Activated CD4-positive, alpha-beta T cell treated with anti-CD3 and anti-CD28 coated beads, Interleukin-2, amount 10 ng/mL, durations not matched to agents 7 days and 5 days (primary cell): ENCODE measurements around the gene RNF144A. TPM values are rescaled to one million over a fixed set of nuclear protein-coding genes. Genes with fewer than 3 reads are reported as not detected.

Experiments
- CTCF ChIA-PET: fragments of 350-600 bp; sonication (Branson Sonifier 250); formaldehyde crosslinking; loops from one replicate; lab custom pipeline; 2021; ENCODE audit warnings: antibody characterized with exemption; lab: Charles Lee
- POLR2A ChIA-PET: fragments of 350-600 bp; sonication (Branson Sonifier 250); formaldehyde crosslinking; loops from one replicate; lab custom pipeline; 2021; ENCODE audit warnings: antibody characterized with exemption; lab: Charles Lee
- DNase-seq: peaks from one replicate; pipeline ENCODE4 v3.0.0-alpha.2; 2020
- H3K27ac Mint-ChIP-seq: one replicate; pipeline ENCODE4 v1.8.0; 2021; ENCODE audit warnings: mild to moderate bottlenecking, moderate library complexity, mixed read lengths
- H3K27me3 Mint-ChIP-seq: one replicate; pipeline ENCODE4 v1.8.0; 2021; ENCODE audit warnings: mixed read lengths
- H3K36me3 Mint-ChIP-seq: one replicate; pipeline ENCODE4 v1.8.0; 2021; ENCODE audit warnings: low read depth, mixed read lengths
- H3K4me1 Mint-ChIP-seq: one replicate; pipeline ENCODE4 v1.8.0; 2021; ENCODE audit warnings: mixed read lengths
- H3K4me3 Mint-ChIP-seq: one replicate; pipeline ENCODE4 v1.8.0; 2021; ENCODE audit warnings: mild to moderate bottlenecking, moderate library complexity, mixed read lengths
- H3K9me3 Mint-ChIP-seq: one replicate; pipeline ENCODE4 v1.8.0; 2021; ENCODE audit warnings: mixed read lengths
- total RNA-seq, 2 experiments: library from RNA; stranded (reverse); gene quantifications; one replicate each; pipeline ENCODE4 v1.2.3, GENCODE V29; 2021

The RNF144A gene
- total RNA-seq, 2 experiments from 2014 or later = 89.6 to 101 TPM

DNA sequence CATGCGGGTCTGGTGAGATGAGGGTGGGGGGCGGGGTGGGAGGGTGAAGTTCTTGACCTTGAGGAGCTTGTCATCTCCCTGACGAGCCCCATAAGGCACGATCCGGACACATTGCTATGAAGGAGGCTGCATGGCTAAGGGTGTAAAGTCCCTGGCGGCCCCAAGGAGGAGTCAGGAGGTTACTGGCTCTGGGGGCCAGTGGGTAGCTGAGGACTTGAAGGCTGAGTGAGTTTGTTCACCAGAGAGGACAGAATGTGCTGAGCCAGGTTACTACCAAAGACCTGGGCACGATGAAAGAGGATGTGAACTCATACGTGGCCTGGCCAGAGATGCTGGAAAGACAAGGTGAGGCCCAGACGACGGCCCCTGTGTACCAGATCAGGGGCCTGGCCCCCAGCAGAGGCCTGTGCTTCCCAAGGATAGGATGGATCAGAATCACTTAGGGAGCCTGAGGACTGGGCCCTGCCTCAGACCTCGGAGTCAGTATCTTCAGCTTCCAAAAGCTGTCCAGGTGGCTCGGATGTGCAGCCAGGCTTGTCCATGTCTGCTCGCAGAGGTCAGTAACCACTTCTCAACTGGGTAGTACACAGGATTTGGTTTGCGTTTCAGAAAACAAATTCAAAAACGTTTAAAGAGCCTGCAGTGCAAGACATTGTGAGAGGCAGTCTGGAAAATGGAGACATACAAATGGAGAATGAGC lies 110.9 kb downstream of the RNF144A start:
- Mint-ChIP-seq H3K27me3 (no peaks in the 10 kb centered on the region), H3K4me3 (no peak overlapping the region), H3K36me3 (peaks cover 62% of the 10 kb centered on the region), H3K9me3 (no peaks in the 10 kb centered on the region), H3K27ac (peak overlapping the region; percentile 44), H3K4me1 (peaks cover 32% of the 10 kb centered on the region)
- DNase-seq = no peak
- ChIA-PET POLR2A (no interaction called here), CTCF (interaction anchor here (0.5 kb wide), 1 partner anchor 122 kb away, joined by 5 read pairs; no protein-coding TSS in a partner anchor)

DNA sequence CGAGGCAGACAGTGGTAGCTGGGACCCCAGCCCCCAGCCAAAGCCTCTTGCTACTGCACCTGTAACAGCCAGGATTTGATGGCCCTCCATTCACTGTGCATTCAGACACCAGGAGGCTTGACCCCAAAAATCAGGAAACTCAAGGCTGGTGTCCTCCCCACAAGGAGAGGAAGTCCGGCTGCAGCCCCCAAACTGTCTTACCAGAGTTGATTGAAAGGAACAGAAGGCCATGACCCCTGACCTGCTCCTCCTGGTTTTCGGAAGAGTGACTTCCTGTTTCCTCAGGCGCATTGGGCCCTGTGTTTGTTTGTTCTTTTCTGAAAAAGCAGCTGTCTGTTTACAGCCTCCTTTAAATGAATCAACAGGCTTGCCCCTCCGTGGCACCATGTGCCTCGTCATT lies 111.6 kb downstream of the RNF144A start:
- Mint-ChIP-seq H3K27ac (no peak overlapping the region), H3K4me3 (no peak overlapping the region), H3K36me3 (peaks cover 64% of the 10 kb centered on the region), H3K9me3 (no peaks in the 10 kb centered on the region), H3K4me1 (peaks cover 32% of the 10 kb centered on the region), H3K27me3 (no peaks in the 10 kb centered on the region)
- no peak for DNase-seq
- ChIA-PET POLR2A (no interaction called here), CTCF (no interaction called here)

DNA sequence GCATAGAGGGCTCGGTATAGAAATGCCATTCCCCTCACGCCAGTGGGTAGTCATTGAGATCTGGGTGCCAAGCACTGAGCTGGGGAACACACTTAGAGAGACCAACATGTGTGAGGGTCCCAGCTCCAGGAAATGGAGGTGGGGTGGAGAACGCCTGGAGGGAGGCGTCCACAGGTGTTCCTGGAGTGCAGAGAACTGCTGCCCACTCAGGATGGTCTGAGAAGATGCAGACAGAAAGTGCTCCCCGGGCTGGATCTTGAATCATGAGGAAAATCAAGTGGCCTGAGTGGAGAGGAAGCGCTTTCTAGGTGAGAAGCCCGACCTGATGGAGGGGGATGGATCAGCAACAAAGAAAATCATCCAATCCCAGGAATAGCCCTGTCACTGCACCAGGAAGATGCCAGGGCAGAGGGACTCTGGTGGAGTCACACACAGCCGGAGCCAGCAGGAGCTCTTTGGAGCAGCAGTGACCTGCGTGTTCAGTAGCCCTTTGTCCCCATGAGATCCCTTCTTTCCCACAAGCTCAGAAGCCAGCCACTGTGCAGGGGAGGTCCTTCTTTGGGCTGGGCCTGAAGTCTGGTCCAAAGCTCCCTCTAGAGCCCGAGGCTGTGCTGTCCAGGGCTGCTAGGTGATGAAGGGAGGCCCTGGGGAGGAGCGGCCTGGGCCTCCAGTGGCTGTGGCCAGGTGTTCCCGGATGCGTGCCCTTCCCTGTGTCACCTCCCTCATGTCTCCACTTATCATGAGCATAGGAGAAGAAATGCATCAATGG lies 112.3 kb downstream of the RNF144A start:
- Mint-ChIP-seq H3K27ac (no peak overlapping the region), H3K27me3 (no peaks in the 10 kb centered on the region), H3K36me3 (peaks cover 64% of the 10 kb centered on the region), H3K9me3 (no peaks in the 10 kb centered on the region), H3K4me3 (no peak overlapping the region), H3K4me1 (peaks cover 32% of the 10 kb centered on the region)
- ChIA-PET POLR2A (no interaction called here), CTCF (interaction anchor here (0.7 kb wide), 1 partner anchor 59 kb away, joined by 3 read pairs; no protein-coding TSS in a partner anchor)
- DNase-seq = no peak

DNA sequence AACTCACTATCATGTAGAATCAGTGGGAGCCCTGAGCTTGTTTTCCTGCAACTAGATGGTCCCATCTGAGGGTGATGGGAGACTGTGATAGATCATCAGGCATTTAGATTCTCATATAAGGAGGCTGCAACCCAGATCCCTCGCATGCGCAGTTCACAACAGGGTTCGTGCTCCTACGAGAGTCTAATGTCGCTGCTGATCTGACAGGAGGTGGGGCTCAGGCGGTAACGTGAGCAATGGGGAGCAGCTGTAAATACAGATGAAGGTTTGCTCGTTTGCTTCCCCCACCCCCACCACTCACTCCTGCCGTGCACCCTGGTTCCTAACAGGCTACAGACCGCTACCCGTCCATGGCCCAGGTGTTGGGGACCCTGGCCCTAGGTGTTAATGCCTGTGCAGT lies 113.6 kb downstream of the RNF144A start:
- Mint-ChIP-seq H3K4me3 (no peak overlapping the region), H3K36me3 (peaks cover 65% of the 10 kb centered on the region), H3K27me3 (no peaks in the 10 kb centered on the region), H3K4me1 (peaks cover 32% of the 10 kb centered on the region), H3K27ac (peak overlapping the region; percentile 37), H3K9me3 (no peaks in the 10 kb centered on the region)
- POLR2A ChIA-PET = no interaction called here
- no peak for DNase-seq
- CTCF ChIA-PET = interaction anchor here (1.1 kb wide), 1 partner anchor 19 kb away, joined by 3 read pairs; no protein-coding TSS in a partner anchor

GRCh38 chr2:7031547-7032245 lies 114.5 kb downstream of the RNF144A start:
- H3K27me3 Mint-ChIP-seq = no peaks in the 10 kb centered on the region
- DNase-seq = peak; percentile 17
- peaks cover 63% of the 10 kb centered on the region for H3K36me3 Mint-ChIP-seq
- CTCF ChIA-PET = no interaction called here
- no peaks in the 10 kb centered on the region for H3K9me3 Mint-ChIP-seq
- POLR2A ChIA-PET = no interaction called here
- peaks cover 32% of the 10 kb centered on the region for H3K4me1 Mint-ChIP-seq
- no peak overlapping the region for H3K4me3 Mint-ChIP-seq
- no peak overlapping the region for H3K27ac Mint-ChIP-seq

- peaks cover 59% of the 10 kb centered on the region for H3K36me3 Mint-ChIP-seq
- no peaks in the 10 kb centered on the region for H3K27me3 Mint-ChIP-seq
- no peaks in the 10 kb centered on the region for H3K9me3 Mint-ChIP-seq
- ChIA-PET POLR2A (no interaction called here), CTCF (no interaction called here)
- peak overlapping the region; percentile 75 for H3K27ac Mint-ChIP-seq
- H3K4me1 Mint-ChIP-seq = peaks cover 32% of the 10 kb centered on the region
- DNase-seq = no peak
- no peak overlapping the region for H3K4me3 Mint-ChIP-seq
Measured at GRCh38 chr2:7032371-7032770, 115.2 kb downstream of the RNF144A start.

DNA sequence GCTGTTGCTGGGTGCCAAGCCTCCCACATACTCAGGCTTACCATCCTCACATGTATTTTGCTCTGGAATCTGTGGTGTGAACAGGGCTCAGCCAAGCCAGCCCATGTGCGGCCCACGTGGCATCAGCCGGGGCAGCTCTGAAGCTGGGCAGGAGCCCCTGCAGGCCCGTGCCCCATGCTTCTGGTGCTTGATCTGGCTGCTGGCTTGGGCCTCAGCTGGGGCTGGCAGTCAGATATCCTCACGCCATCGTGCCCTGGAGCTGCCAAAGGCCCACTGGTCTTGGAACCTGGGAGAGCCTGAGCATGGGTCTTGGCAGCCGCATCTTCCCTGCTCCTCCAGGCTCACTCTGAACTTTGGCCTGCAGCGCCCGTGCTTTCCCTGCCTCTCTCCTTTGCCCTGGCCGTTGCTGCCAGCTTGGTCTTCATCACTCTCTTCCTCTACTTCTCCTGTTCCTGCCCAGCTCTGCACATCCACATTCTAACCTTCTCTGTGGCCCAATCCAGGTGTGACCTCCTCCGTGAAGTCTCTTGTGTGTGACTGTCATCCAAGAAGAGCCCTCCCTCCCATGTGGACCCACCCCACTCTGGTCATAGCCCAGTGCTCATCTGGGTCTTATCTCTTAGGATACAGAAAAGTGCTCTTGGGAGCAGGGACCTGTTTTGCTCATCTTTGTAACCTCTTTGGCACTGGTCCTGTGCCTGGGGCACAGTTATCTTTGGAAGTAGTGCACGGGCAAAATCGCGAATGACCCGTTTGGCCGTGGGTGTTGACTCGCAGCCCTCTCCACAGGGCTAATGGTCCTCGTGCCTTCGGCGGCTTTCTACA lies 116.1 kb downstream of the RNF144A start:
- H3K27me3 Mint-ChIP-seq = no peaks in the 10 kb centered on the region
- CTCF ChIA-PET = interaction anchor here (1.4 kb wide), 1 partner anchor 10 kb away, joined by 3 read pairs; no protein-coding TSS in a partner anchor
- no peaks in the 10 kb centered on the region for H3K9me3 Mint-ChIP-seq
- H3K4me1 Mint-ChIP-seq = peaks cover 28% of the 10 kb centered on the region
- H3K27ac Mint-ChIP-seq = peak overlapping the region; percentile 76
- POLR2A ChIA-PET = no interaction called here
- H3K4me3 Mint-ChIP-seq = no peak overlapping the region
- no peak for DNase-seq
- peaks cover 61% of the 10 kb centered on the region for H3K36me3 Mint-ChIP-seq

DNA sequence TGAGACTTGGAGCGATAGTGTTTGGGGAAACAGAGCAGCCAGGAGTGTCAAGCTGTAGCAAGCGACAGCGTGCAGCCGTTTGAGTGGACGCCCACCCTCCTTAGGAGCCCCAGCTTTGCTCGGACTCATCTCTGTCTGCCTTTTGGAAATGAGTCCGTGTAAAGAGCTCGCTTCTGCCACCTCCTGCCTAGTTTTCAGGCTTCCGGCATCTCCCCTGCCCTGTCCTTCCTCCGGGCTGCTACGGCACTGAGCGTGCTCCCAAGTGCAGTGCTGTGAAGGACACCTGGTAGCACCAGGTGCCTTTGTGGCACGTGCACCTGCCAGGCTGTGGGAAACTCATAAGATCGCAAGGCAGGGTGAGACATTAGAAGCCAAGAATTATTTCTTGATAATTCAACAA lies 117.1 kb downstream of the RNF144A start:
- Mint-ChIP-seq H3K27ac (no peak overlapping the region), H3K4me1 (peaks cover 20% of the 10 kb centered on the region), H3K4me3 (no peak overlapping the region), H3K36me3 (peaks cover 62% of the 10 kb centered on the region), H3K27me3 (no peaks in the 10 kb centered on the region), H3K9me3 (no peaks in the 10 kb centered on the region)
- ChIA-PET POLR2A (no interaction called here), CTCF (interaction anchor here (0.7 to 1.4 kb wide), 2 partner anchors 9 to 123 kb away, joined by 3 read pairs; no protein-coding TSS in a partner anchor)
- no peak for DNase-seq

GRCh38 chr2:7035884-7036283 lies 118.7 kb downstream of the RNF144A start:
- no peak for DNase-seq
- H3K36me3 Mint-ChIP-seq = peaks cover 60% of the 10 kb centered on the region
- no peak overlapping the region for H3K4me3 Mint-ChIP-seq
- H3K9me3 Mint-ChIP-seq = no peaks in the 10 kb centered on the region
- no peaks in the 10 kb centered on the region for H3K27me3 Mint-ChIP-seq
- ChIA-PET CTCF (interaction anchor here (1.5 kb wide), 1 partner anchor 9 kb away, joined by 4 read pairs; no protein-coding TSS in a partner anchor), POLR2A (no interaction called here)
- peaks cover 12% of the 10 kb centered on the region for H3K4me1 Mint-ChIP-seq
- H3K27ac Mint-ChIP-seq = no peak overlapping the region

DNA sequence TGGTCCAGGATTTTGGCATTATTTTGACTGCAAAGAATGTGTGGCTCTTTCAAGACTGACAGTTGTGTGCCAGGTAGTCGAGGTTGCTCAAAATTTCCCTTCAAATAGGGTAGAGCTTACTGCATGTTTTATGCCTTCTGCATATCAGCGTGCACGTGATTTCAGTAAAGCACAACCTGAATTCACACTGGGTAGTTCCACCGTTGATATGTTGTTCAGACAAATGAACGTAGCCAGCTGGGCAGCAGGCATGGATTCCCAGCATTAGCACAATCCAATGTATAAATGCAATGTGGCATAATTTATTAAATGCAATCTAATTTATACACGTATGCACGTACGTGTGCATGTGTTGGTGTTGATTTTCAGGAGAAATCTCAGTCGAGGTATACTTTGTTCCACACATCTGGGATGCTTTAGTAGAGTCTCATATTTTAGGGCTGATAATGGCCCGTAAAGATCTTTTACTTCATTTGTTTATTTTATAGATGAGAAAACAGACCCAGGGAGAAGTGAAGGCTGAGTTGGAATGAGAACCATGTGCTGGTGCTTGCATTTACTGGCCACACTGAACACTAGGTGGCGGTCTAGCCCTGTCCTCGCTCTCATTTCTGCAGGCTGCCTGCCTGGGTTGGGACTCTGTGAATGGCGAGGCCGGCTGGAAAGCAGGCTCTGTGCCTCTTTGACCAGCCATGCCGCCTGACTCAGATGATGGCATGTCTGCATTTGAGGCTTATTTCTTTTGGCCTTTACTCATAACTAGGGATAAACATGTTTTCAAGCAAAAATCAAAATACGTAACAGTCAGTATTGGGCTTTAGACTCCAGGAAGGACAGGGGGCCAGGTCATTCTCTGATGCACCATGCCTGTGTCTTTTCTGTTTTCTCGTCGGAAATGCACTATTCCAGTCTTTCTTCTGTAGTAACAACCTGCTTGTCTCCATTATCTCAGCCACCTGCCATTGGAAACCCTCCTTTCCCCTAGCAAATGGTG lies 120.4 kb downstream of the RNF144A start:
- Mint-ChIP-seq H3K27ac (no peak overlapping the region), H3K36me3 (peaks cover 63% of the 10 kb centered on the region), H3K9me3 (no peaks in the 10 kb centered on the region), H3K4me1 (no peaks in the 10 kb centered on the region), H3K27me3 (no peaks in the 10 kb centered on the region), H3K4me3 (no peak overlapping the region)
- peak; percentile 58 for DNase-seq
- ChIA-PET CTCF (no interaction called here), POLR2A (no interaction called here)

DNA sequence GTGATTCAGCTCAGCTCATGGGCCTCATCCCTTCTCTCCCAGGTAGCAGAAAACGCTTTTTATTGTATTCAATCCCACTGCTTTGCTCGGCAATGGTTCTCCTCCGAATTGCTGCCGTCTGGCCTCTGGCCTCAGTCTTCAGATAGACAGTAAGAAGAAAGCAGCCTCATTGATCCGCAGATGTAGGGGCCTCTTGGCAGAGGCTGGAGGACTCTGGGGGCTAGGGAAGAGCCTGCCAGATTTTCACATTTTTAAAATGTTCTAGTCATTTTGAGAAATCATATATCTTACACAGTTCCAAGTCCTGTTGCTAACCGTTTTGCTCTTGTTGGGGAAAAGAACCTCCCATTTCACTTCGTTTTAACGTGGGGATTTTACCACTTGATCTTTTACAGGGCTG lies 123.3 kb downstream of the RNF144A start:
- H3K4me3 Mint-ChIP-seq = no peak overlapping the region
- no peak for DNase-seq
- peaks cover 63% of the 10 kb centered on the region for H3K36me3 Mint-ChIP-seq
- no peaks in the 10 kb centered on the region for H3K9me3 Mint-ChIP-seq
- no peak overlapping the region for H3K27ac Mint-ChIP-seq
- ChIA-PET POLR2A (no interaction called here), CTCF (interaction anchor here (0.7 kb wide), 1 partner anchor 217 kb away, joined by 3 read pairs; no protein-coding TSS in a partner anchor)
- peaks cover 12% of the 10 kb centered on the region for H3K4me1 Mint-ChIP-seq
- no peaks in the 10 kb centered on the region for H3K27me3 Mint-ChIP-seq
